Calu3 (cell line): ENCODE results near the gene RNF39. TPM values are rescaled to one million over a fixed set of nuclear protein-coding genes. Genes with fewer than 3 reads are reported as not detected.

Source experiments
- BruUV-seq: library from RNA; stranded (reverse); fragments of 400-500 nt; replicated peaks from 2 replicates; lab custom pipeline; 2021; lab: Mats Ljungman, UMichigan
- CTCF ChIA-PET: fragments of 300-600 bp; sonication (Branson Sonifier 250); formaldehyde crosslinking; loops from one replicate; lab custom pipeline; 2022; ENCODE audit warnings: antibody characterized with exemption; lab: Charles Lee
- DNase-seq: peaks from one replicate; pipeline ENCODE4 v3.0.0; 2022
- H3K27ac Mint-ChIP-seq: one replicate; pipeline ENCODE4 v1.8.0; 2022; ENCODE audit warnings: mixed read lengths; ENCODE audit not compliant: unreplicated experiment
- H3K27me3 Mint-ChIP-seq: one replicate; pipeline ENCODE4 v1.8.0; 2022; ENCODE audit warnings: mixed read lengths; ENCODE audit not compliant: unreplicated experiment
- H3K36me3 Mint-ChIP-seq: one replicate; pipeline ENCODE4 v1.8.0; 2022; ENCODE audit warnings: mild to moderate bottlenecking, moderate library complexity, mixed read lengths; ENCODE audit not compliant: insufficient read depth, unreplicated experiment
- H3K4me1 Mint-ChIP-seq: one replicate; pipeline ENCODE4 v1.8.0; 2022; ENCODE audit warnings: mild to moderate bottlenecking, low read depth, mixed read lengths; ENCODE audit not compliant: unreplicated experiment
- H3K4me3 Mint-ChIP-seq: one replicate; pipeline ENCODE4 v1.8.0; 2022; ENCODE audit warnings: mild to moderate bottlenecking, low read depth, moderate library complexity, mixed read lengths; ENCODE audit not compliant: unreplicated experiment
- H3K9me3 Mint-ChIP-seq: one replicate; pipeline ENCODE4 v1.8.0; 2022; ENCODE audit warnings: low read depth, mixed read lengths; ENCODE audit not compliant: unreplicated experiment
- CTCF ChIP-seq: fragments of 200-600 bp; IDR thresholded peaks from one replicate; pipeline ENCODE4 v1.8.0; 2022; ENCODE audit warnings: antibody characterized with exemption; ENCODE audit not compliant: unreplicated experiment
- intact Hi-C: fragments of 100-400 bp; cut with micrococcal nuclease; formaldehyde crosslinking; loops from one replicate; pipeline ENCODE4 v1.10.0; 2022; ENCODE audit not compliant: unreplicated experiment
- total RNA-seq: library from RNA; stranded (reverse); gene quantifications from 2 replicates; pipeline ENCODE4 v1.2.3, GENCODE V29; 2022

RNF39 gene
- total RNA-seq, 1 experiment from 2014 or later, result 1.3 TPM

GRCh38 chr6:30097902-30098768 lies 22.6 kb upstream of the RNF39 start:
- peaks cover 44% of the 10 kb centered on the region for H3K36me3 Mint-ChIP-seq
- intact Hi-C loops, result no loop called here
- H3K4me3 Mint-ChIP-seq, result no peak overlapping the region
- H3K27ac Mint-ChIP-seq, result peak overlapping the region; percentile 16
- no peaks in the 10 kb centered on the region for H3K9me3 Mint-ChIP-seq
- peaks cover 92% of the 10 kb centered on the region for H3K4me1 Mint-ChIP-seq
- BruUV-seq, result no TSS peak
- H3K27me3 Mint-ChIP-seq, result no peaks in the 10 kb centered on the region
- CTCF ChIA-PET, result interaction anchor here (1.2 kb wide), 1 partner anchor 33 kb away, joined by 4 read pairs; no protein-coding TSS in a partner anchor
- DNase-seq, result peak; percentile 56
- TF ChIP-seq CTCF, result no peak

GRCh38 chr6:30096829-30097228 lies 21.3 kb upstream of the RNF39 start:
- no peak overlapping the region for H3K4me3 Mint-ChIP-seq
- H3K36me3 Mint-ChIP-seq, result peaks cover 31% of the 10 kb centered on the region
- no peaks in the 10 kb centered on the region for H3K9me3 Mint-ChIP-seq
- DNase-seq, result no peak
- no peak overlapping the region for H3K27ac Mint-ChIP-seq
- intact Hi-C loops, result no loop called here
- TF ChIP-seq CTCF, result no peak
- no peaks in the 10 kb centered on the region for H3K27me3 Mint-ChIP-seq
- BruUV-seq, result no TSS peak
- peaks cover 93% of the 10 kb centered on the region for H3K4me1 Mint-ChIP-seq
- CTCF ChIA-PET, result no interaction called here

- Mint-ChIP-seq H3K4me3 (no peak overlapping the region), H3K4me1 (peaks cover 81% of the 10 kb centered on the region), H3K36me3 (peaks cover 12% of the 10 kb centered on the region), H3K27ac (no peak overlapping the region), H3K9me3 (no peaks in the 10 kb centered on the region), H3K27me3 (peaks cover 6% of the 10 kb centered on the region)
- CTCF ChIA-PET, result interaction anchor here (0.6 to 1.1 kb wide), 2 partner anchors 37 to 58 kb away, joined by 3 read pairs; no protein-coding TSS in a partner anchor
- BruUV-seq, result no TSS peak
- DNase-seq, result no peak
- TF ChIP-seq CTCF, result no peak
- intact Hi-C loops, result no loop called here
Measured at GRCh38 chr6:30093951-30094661, 18.5 kb upstream of the RNF39 start.

GRCh38 chr6:30092852-30093543 lies 17.4 kb upstream of the RNF39 start:
- TF ChIP-seq CTCF, result no peak
- Mint-ChIP-seq H3K9me3 (no peaks in the 10 kb centered on the region), H3K4me1 (peaks cover 70% of the 10 kb centered on the region), H3K36me3 (peaks cover 2% of the 10 kb centered on the region), H3K27me3 (peaks cover 14% of the 10 kb centered on the region), H3K4me3 (no peak overlapping the region), H3K27ac (no peak overlapping the region)
- CTCF ChIA-PET, result interaction anchor here (1.1 to 2.0 kb wide), 3 partner anchors 17 to 38 kb away, joined by 3 to 6 read pairs (median 5); no protein-coding TSS in a partner anchor
- DNase-seq, result no peak
- BruUV-seq, result no TSS peak
- intact Hi-C loops, result no loop called here
